ENCODE measurements around the gene MED16.
A peak's percentile ranks its signal among the peaks of the same experiment; 100 is the strongest.
"Not testable (repeated sequence)": the region's sequence is repeated elsewhere in the genome, so short reads cannot be mapped to it uniquely, and the experiment has no call there.

The MED16 gene

GRCh38 chr19:861756-862580 is 31.0 kb downstream of the MED16 start:
- peak; percentile 62 for DNase-seq (ENCODE audit: low read depth, low spot score)
- no peak overlapping the region for H3K4me3 ChIP-seq (ENCODE audit: low read length)

GRCh38 chr19:861141-861755 is 31.7 kb downstream of the MED16 start:
- no peak for DNase-seq (ENCODE audit: low read depth, low spot score)
- peak overlapping the region; percentile 56 for H3K4me3 ChIP-seq (ENCODE audit: low read length)

GRCh38 chr19:858868-859843 is 33.8 kb downstream of the MED16 start, which contains the start of gene CFD:
Gene CFD (plus strand): TSS chr19:859664. CDS start chr19:859690, 26 bp downstream.
- H3K4me3 ChIP-seq (ENCODE audit: low read length): peak within 1 kb of the TSS; percentile 56
- DNase-seq (ENCODE audit: low read depth, low spot score): no peak

- DNase-seq (ENCODE audit: low read depth, low spot score): no peak
- H3K4me3 ChIP-seq (ENCODE audit: low read length): no peak overlapping the region
These were observed 34.7 kb downstream of the MED16 start for GRCh38 chr19:858284-858683.

- DNase-seq (ENCODE audit: low read depth, low spot score): no peak
These were observed 37.3 kb downstream of the MED16 start for GRCh38 chr19:855566-856120.

GRCh38 chr19:855142-855541 is 37.8 kb downstream of the MED16 start:
- DNase-seq (ENCODE audit: low read depth, low spot score): no peak
- H3K4me3 ChIP-seq (ENCODE audit: low read length): no peak overlapping the region

More at GRCh38 chr19:855566-856120, 37.3 kb downstream of the MED16 start:
- H3K4me3 ChIP-seq (ENCODE audit: low read length): no peak overlapping the region

- DNase-seq (ENCODE audit: low read depth, low spot score): no peak
- no peak overlapping the region for H3K4me3 ChIP-seq (ENCODE audit: low read length)
These were observed 38.4 kb downstream of the MED16 start for GRCh38 chr19:854549-854948.

- H3K4me3 ChIP-seq (ENCODE audit: low read length); DNase-seq (ENCODE audit: low read depth, low spot score): not testable (repeated sequence)
These were observed 39.3 kb downstream of the MED16 start for GRCh38 chr19:853614-854220.

- H3K4me3 ChIP-seq (ENCODE audit: low read length): no peak overlapping the region
- DNase-seq (ENCODE audit: low read depth, low spot score): no peak
These were observed 39.9 kb downstream of the MED16 start for GRCh38 chr19:853014-853585.

GRCh38 chr19:852136-853013 is 40.6 kb downstream of the MED16 start, which contains the start of gene ELANE:
Gene ELANE (plus strand): TSS chr19:852303. CDS start chr19:852329, 26 bp downstream.
- no peak for DNase-seq (ENCODE audit: low read depth, low spot score)
- H3K4me3 ChIP-seq (ENCODE audit: low read length): no peak within 1 kb of the TSS

- no peak overlapping the region for H3K4me3 ChIP-seq (ENCODE audit: low read length)
- DNase-seq (ENCODE audit: low read depth, low spot score): no peak
These were observed 42.0 kb downstream of the MED16 start for GRCh38 chr19:850979-851335.

- no peak overlapping the region for H3K4me3 ChIP-seq (ENCODE audit: low read length)
- DNase-seq (ENCODE audit: low read depth, low spot score): no peak
These were observed 42.6 kb downstream of the MED16 start for GRCh38 chr19:850221-850978.

GRCh38 chr19:849195-849594 is 43.8 kb downstream of the MED16 start:
- DNase-seq (ENCODE audit: low read depth, low spot score); H3K4me3 ChIP-seq (ENCODE audit: low read length): not testable (repeated sequence)

GRCh38 chr19:848386-848921 is 44.5 kb downstream of the MED16 start:
- DNase-seq (ENCODE audit: low read depth, low spot score): no peak
- H3K4me3 ChIP-seq (ENCODE audit: low read length): no peak overlapping the region

GRCh38 chr19:845707-846521 is 47.1 kb downstream of the MED16 start:
- no peak overlapping the region for H3K4me3 ChIP-seq (ENCODE audit: low read length)
- no peak for DNase-seq (ENCODE audit: low read depth, low spot score)

GRCh38 chr19:844546-844971 is 48.4 kb downstream of the MED16 start:
- DNase-seq (ENCODE audit: low read depth, low spot score): peak; percentile 21

More at GRCh38 chr19:844546-844971, 48.4 kb downstream of the MED16 start:
- no peak overlapping the region for H3K4me3 ChIP-seq (ENCODE audit: low read length)
